Cardiac fibroblast (primary cell): Measurements from ENCODE around the gene PLA2G2A.
A peak's percentile ranks its signal among the peaks of the same experiment; 100 is the strongest.

ENCODE experiments used
- DNase-seq, 2 donors: peaks; one replicate each; pipeline versions ENCODE4 v3.0.0 to v3.0.0-alpha.2; 2010; ENCODE audit warnings: low read depth in 2 of 2
- H3K4me3 ChIP-seq, 2 donors: replicated peaks in 1 of 2; 1 replicate in 1 of 2; 2 replicates in 1 of 2; pipeline ENCODE4 v1.5.1; 2011; ENCODE audit warnings: low read depth in 2 of 2, low read length in 2 of 2, mild to moderate bottlenecking in 2 of 2, moderate library complexity in 1 of 2
- TF ChIP-seq, protein P1 (sequence below): IDR thresholded peaks from one replicate; pipeline ENCODE4 v1.5.1; 2011; ENCODE audit warnings: low read depth, mild to moderate bottlenecking, low read length, inconsistent platforms

The PLA2G2A gene

DNA sequence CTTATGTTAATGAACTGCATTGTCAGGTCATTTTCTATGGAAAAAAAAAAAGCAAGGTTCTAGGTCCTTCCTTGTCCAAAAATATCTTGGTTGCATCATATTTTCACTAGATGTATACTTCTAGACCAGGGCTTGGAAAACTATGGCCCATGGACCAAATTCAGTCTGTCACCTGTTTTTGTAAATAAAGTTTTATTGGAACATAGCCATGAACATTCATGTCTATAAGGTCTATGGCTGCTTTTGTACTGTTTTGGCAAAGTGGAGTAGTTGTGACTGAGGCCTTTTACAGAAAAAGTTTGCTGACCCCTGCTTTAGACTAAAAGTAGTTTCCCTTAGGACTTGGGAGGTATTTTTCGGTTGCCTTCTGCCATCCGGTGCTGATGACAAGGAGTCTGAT, 36.8 kb downstream of the PLA2G2A start:
- TF ChIP-seq, protein P1, sequence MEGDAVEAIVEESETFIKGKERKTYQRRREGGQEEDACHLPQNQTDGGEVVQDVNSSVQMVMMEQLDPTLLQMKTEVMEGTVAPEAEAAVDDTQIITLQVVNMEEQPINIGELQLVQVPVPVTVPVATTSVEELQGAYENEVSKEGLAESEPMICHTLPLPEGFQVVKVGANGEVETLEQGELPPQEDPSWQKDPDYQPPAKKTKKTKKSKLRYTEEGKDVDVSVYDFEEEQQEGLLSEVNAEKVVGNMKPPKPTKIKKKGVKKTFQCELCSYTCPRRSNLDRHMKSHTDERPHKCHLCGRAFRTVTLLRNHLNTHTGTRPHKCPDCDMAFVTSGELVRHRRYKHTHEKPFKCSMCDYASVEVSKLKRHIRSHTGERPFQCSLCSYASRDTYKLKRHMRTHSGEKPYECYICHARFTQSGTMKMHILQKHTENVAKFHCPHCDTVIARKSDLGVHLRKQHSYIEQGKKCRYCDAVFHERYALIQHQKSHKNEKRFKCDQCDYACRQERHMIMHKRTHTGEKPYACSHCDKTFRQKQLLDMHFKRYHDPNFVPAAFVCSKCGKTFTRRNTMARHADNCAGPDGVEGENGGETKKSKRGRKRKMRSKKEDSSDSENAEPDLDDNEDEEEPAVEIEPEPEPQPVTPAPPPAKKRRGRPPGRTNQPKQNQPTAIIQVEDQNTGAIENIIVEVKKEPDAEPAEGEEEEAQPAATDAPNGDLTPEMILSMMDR = no peak
- DNase-seq = no peak
- no peak overlapping the region for H3K4me3 ChIP-seq

- DNase-seq = peak; percentile 10 to 11
- H3K4me3 ChIP-seq = no peak overlapping the region
- TF ChIP-seq, protein P1 = no peak
These were observed 37.3 kb downstream of the PLA2G2A start for GRCh38 chr1:19942088-19942487.

GRCh38 chr1:19941206-19941568, 38.2 kb downstream of the PLA2G2A start:
- no peak overlapping the region for H3K4me3 ChIP-seq
- no peak for DNase-seq
- TF ChIP-seq, protein P1 = no peak

DNA sequence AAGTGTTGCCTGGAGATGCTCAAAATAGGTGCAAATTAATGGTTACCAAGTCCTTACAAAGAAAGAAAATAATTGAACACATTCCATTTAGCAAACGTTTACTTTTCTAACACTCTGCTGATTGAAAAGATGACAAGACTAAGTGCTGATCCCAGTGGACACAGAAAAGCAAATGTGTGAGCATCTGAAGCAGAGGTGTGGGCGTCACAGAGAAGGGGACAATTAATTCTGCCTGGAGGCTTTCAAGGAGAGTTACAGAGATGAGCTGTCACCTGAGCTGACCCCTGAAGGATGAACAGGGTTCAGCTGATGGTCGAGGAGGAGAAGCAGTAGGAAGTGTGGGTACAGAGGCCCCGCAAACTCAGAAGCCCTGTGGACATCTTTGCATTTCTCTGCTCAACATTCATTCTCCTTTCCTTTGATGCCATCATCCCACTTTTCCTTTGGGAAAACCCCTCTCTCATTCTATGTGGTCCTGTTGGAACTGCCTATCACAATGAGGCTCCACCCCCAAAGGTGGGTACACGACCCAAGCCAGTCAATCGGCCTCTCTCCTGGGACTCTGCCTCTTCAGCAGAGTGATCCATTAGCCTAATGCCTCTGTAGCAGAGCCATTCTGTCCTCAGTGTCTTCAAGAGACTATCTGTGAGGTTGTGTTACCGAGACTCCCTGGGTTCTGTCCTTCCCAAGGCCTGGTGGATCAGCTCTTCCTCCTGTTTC, 38.8 kb downstream of the PLA2G2A start:
- no peak for DNase-seq
- no peak overlapping the region for H3K4me3 ChIP-seq
- TF ChIP-seq, protein P1 = no peak

DNA sequence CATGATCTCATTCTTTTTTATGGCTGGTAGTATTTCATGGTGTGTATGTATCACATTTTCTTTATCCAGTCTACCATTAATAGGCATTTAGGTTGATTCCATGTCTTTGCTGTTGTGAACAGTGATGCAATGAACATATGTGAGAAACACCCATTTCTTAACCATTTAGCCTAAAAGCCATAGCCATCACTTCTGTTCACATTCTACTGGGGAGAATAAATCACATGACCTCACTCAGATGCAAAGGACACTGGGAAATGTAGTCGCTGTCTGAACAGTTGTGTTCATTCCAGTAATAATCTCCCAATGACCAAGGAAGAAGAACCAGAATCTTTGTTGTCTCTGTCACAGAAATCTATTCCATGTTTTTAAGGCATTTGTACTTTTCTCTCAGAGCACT, 40.9 kb downstream of the PLA2G2A start:
- TF ChIP-seq, protein P1 = no peak
- DNase-seq = no peak
- no peak overlapping the region for H3K4me3 ChIP-seq

- H3K4me3 ChIP-seq = no peak overlapping the region
- DNase-seq = no peak
- TF ChIP-seq, protein P1 = no peak
These were observed 43.2 kb downstream of the PLA2G2A start for GRCh38 chr1:19936061-19936750.
